SH-SY5Y (cell line): ENCODE data around the gene FOXP4.

ENCODE experiments used
- GATA2 ChIP-seq: IDR thresholded peaks from 2 replicates; pipeline ENCODE4 v1.6.1; 2011; ENCODE audit warnings: mild to moderate bottlenecking, low read depth, low read length
- GATA3 ChIP-seq: IDR thresholded peaks from 2 replicates; pipeline ENCODE4 v1.6.1; 2011; ENCODE audit warnings: low read depth, mild to moderate bottlenecking, low read length, moderate library complexity

- TF ChIP-seq GATA2 (no peak), GATA3 (no peak)
These were observed 36.6 kb upstream of the FOXP4 start for GRCh38 chr6:41509580-41509979.
